K562 (cell line): ENCODE results near the gene EBI3. TPM values are rescaled to one million over a fixed set of nuclear protein-coding genes. Genes with fewer than 3 reads are reported as not detected.
A peak's percentile ranks its signal among the peaks of the same experiment; 100 is the strongest.

Experiments used
- EHMT2 ChIP-seq: fragments of 450-650 bp; IDR thresholded peaks from 2 replicates; pipeline ENCODE4 v1.6.1; 2018; ENCODE audit warnings: antibody characterized with exemption
- EZH2 ChIP-seq: IDR thresholded peaks from 2 replicates; pipeline ENCODE4 v1.6.1; 2012; ENCODE audit warnings: low read depth, mild to moderate bottlenecking, inconsistent platforms, low read length, borderline replicate concordance
- GABPA ChIP-seq: fragments of 200-800 bp; sonication (Bioruptor generic); conservative IDR thresholded peaks from 2 replicates; pipeline ENCODE4 v1.6.1; 2016; ENCODE audit warnings: low read depth, missing genetic modification characterization, missing compliant biosample characterization
- MCM7 ChIP-seq, 2 experiments: fragments of 450-650 bp; IDR thresholded peaks; 2 replicates each; pipeline ENCODE4 v1.6.1; 2016 to 2018
- NFYB ChIP-seq: IDR thresholded peaks from 2 replicates; pipeline ENCODE4 v1.6.1; 2011; ENCODE audit warnings: mild to moderate bottlenecking, moderate library complexity; ENCODE audit not compliant: insufficient read length; ENCODE audit errors: extremely low read depth
- NR2C2 ChIP-seq, 2 experiments: fragments of 200-800 bp in 1 of 2; sonication (Bioruptor generic) in 1 of 2; sonication (generic) in 1 of 2; formaldehyde crosslinking in 1 of 2; IDR thresholded peaks; 2 replicates each; pipeline versions ENCODE4 v1.6.1 to v1.8.0; 2016 to 2022; ENCODE audit warnings: mild to moderate bottlenecking in 1 of 2, missing compliant biosample characterization in 1 of 2, missing genetic modification characterization in 1 of 2, missing genetic modification reagents in 1 of 2
- PRPF4 ChIP-seq: fragments of 200-400 bp; formaldehyde crosslinking; IDR thresholded peaks from one replicate; pipeline ENCODE4 v1.6.1; 2017; ENCODE audit warnings: low read length, low read depth, mild to moderate bottlenecking; ENCODE audit not compliant: insufficient read depth, poor library complexity, severe bottlenecking
- SIN3A ChIP-seq, 2 experiments: fragments of 150-350 bp in 1 of 2; IDR thresholded peaks; 2 replicates each; pipeline ENCODE4 v1.6.1; 2011 to 2016; ENCODE audit warnings: borderline replicate concordance in 2 of 2, low read depth in 2 of 2, low read length in 2 of 2, mild to moderate bottlenecking in 2 of 2, moderate library complexity in 2 of 2; ENCODE audit not compliant: control insufficient read depth in 1 of 2
- SMARCA4 ChIP-seq: fragments of 450-650 bp; IDR thresholded peaks from 2 replicates; pipeline ENCODE4 v1.6.1; 2016
- STAT5B ChIP-seq: fragments of 250-450 bp; sonication (Bioruptor Pico); IDR thresholded peaks from 2 replicates; pipeline ENCODE4 v1.8.0; 2021; ENCODE audit warnings: mild to moderate bottlenecking, inconsistent platforms
- ZNF583 ChIP-seq: fragments of 250-450 bp; sonication (Bioruptor Pico); IDR thresholded peaks from 2 replicates; pipeline ENCODE4 v1.4.0; 2020
- polyA plus RNA-seq, 8 experiments: library from polyadenylated mRNA; depleted of rRNA in 4 of 8; stranded (reverse) in 5 of 8; unstranded in 3 of 8; fragments of >200 nt; fragmentation: Nextera tagmentation in 2 of 8; fragmentation: Illumina TruSeq in 1 of 8; extraction: Ambion mirVana in 2 of 8; extraction: Trizol in 1 of 8; gene quantifications; 2 replicates each; pipeline versions ENCODE4 v1.2.1 to v1.2.3, GENCODE V29; 2011 to 2014; ENCODE audit warnings: inconsistent platforms in 1 of 8, missing spikeins in 1 of 8
- total RNA-seq, 7 experiments: library from RNA; depleted of rRNA in 6 of 7; stranded (reverse); fragments of >200 nt in 6 of 7; fragmentation: Illumina TruSeq in 2 of 7; extraction: Trizol in 2 of 7; gene quantifications; 2 replicates each; pipeline versions ENCODE4 v1.2.1 to v1.2.3, GENCODE V29; 2011 to 2021; ENCODE audit warnings: low replicate concordance in 1 of 7
- TF ChIP-seq, protein P1 (sequence below): fragments of 250-450 bp; sonication (Bioruptor Pico); IDR thresholded peaks from 2 replicates; pipeline ENCODE4 v1.4.0; 2020; ENCODE audit warnings: mild to moderate bottlenecking, moderate library complexity, borderline replicate concordance
- TF ChIP-seq, protein P2 (sequence below): sonication (generic); formaldehyde crosslinking; IDR thresholded peaks from 2 replicates; pipeline ENCODE4 v1.8.0; 2022; ENCODE audit warnings: mild to moderate bottlenecking, missing genetic modification reagents

EBI3 gene
- total and polyA plus RNA-seq, 9 of the 15 experiments (the other 6 are each of a cell fraction or from before 2014, with no cell fraction given) = 0.08 to 0.35 (median 0.22) TPM; not detected in 6

DNA sequence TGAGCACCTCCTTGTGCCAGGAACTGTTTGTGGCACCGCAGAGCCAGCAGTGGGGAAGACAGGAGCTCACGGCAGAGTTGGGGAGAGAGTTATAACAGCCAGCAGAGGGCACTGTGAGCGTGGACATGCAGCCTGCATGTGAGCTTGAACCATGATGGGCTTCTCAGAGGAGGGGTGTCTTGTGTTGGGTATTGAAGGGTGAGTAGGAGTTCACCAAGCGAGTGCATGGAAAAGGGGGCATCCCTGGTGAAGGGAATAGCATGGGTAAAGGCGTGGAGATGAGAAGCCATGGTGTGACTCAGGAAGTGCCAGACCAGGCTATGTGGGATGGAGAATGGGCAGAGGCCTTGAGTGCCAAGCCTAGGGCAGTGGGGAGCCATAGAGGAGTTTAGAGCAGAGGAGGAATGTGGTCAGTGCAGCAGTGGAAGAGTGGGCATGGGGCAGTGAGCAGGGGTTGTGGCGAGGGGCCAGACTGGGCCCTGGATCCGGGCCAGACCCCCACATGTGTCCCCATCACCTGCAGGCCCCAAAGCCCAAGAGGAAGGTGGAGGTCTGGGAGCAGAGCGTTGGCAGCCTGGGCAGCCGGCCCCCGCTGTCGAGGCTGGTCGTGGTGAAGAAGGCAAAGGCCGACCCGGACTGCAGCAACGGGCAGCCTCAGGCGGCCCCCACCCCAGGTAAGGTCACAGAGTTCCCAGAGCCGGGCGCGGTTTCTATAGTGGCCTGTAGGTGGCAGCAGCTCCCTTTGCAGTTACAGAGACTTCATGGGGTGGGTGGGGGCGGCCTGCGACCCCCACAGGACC lies 38.0 kb downstream of the EBI3 start (continued):
- TF ChIP-seq, protein P1, sequence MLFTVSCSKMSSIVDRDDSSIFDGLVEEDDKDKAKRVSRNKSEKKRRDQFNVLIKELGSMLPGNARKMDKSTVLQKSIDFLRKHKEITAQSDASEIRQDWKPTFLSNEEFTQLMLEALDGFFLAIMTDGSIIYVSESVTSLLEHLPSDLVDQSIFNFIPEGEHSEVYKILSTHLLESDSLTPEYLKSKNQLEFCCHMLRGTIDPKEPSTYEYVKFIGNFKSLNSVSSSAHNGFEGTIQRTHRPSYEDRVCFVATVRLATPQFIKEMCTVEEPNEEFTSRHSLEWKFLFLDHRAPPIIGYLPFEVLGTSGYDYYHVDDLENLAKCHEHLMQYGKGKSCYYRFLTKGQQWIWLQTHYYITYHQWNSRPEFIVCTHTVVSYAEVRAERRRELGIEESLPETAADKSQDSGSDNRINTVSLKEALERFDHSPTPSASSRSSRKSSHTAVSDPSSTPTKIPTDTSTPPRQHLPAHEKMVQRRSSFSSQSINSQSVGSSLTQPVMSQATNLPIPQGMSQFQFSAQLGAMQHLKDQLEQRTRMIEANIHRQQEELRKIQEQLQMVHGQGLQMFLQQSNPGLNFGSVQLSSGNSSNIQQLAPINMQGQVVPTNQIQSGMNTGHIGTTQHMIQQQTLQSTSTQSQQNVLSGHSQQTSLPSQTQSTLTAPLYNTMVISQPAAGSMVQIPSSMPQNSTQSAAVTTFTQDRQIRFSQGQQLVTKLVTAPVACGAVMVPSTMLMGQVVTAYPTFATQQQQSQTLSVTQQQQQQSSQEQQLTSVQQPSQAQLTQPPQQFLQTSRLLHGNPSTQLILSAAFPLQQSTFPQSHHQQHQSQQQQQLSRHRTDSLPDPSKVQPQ (CRISPR knock-in tag) = no peak
- TF ChIP-seq EHMT2 (0 out of 2 replicates have a peak, but pooled peaks have one; percentile 45), SMARCA4 (no peak), STAT5B (CRISPR knock-in tag) (no peak), PRPF4 (no peak), GABPA (tag) (no peak), SIN3A (IDR thresholded peaks at IDR 0.05; ENCODE audit: borderline replicate concordance in 2 of 2, control insufficient read depth in 1 of 2, low read depth in 2 of 2, low read length in 2 of 2) (no peak), MCM7 (IDR thresholded peaks at IDR 0.05) (no peak), EZH2 (no peak), NR2C2 (CRISPR knock-in tag; IDR thresholded peaks at IDR 0.05) (no peak), NR2C2 (tag; IDR thresholded peaks at IDR 0.05) (no peak), ZNF583 (CRISPR knock-in tag) (no peak), NFYB (no peak)
- TF ChIP-seq, protein P2, sequence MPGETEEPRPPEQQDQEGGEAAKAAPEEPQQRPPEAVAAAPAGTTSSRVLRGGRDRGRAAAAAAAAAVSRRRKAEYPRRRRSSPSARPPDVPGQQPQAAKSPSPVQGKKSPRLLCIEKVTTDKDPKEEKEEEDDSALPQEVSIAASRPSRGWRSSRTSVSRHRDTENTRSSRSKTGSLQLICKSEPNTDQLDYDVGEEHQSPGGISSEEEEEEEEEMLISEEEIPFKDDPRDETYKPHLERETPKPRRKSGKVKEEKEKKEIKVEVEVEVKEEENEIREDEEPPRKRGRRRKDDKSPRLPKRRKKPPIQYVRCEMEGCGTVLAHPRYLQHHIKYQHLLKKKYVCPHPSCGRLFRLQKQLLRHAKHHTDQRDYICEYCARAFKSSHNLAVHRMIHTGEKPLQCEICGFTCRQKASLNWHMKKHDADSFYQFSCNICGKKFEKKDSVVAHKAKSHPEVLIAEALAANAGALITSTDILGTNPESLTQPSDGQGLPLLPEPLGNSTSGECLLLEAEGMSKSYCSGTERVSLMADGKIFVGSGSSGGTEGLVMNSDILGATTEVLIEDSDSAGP (CRISPR knock-in tag) = no peak
